HG03521 (cell line): Measurements from ENCODE around the gene CCT7.
"Not testable (repeated sequence)": the region's sequence is repeated elsewhere in the genome, so short reads cannot be mapped to it uniquely, and the experiment has no call there.

Source experiments
- ATAC-seq: cut with Tn5 transposase; IDR thresholded peaks from one replicate; pipeline ENCODE4 v1.9.1; 2021; ENCODE audit warnings: mild to moderate bottlenecking, moderate library complexity; ENCODE audit not compliant: unreplicated experiment

The CCT7 gene

GRCh38 chr2:73254343-73255006, 20.4 kb downstream of the CCT7 start:
- no peak for ATAC-seq

- ATAC-seq, result no peak
Observed at GRCh38 chr2:73255007-73255644, 21.0 kb downstream of the CCT7 start.

- no peak for ATAC-seq
Observed at GRCh38 chr2:73255907-73256617, 22.0 kb downstream of the CCT7 start.

GRCh38 chr2:73256618-73256922, 22.5 kb downstream of the CCT7 start:
- ATAC-seq, result no peak

- no peak for ATAC-seq
Observed at GRCh38 chr2:73257021-73257420, 22.9 kb downstream of the CCT7 start.

- ATAC-seq, result no peak
Observed at GRCh38 chr2:73257425-73258125, 23.5 kb downstream of the CCT7 start.

GRCh38 chr2:73258186-73258912, 24.2 kb downstream of the CCT7 start:
- no peak for ATAC-seq

GRCh38 chr2:73258913-73259215, 24.8 kb downstream of the CCT7 start:
- ATAC-seq, result no peak

- ATAC-seq, result no peak
Observed at GRCh38 chr2:73259276-73259675, 25.2 kb downstream of the CCT7 start.

GRCh38 chr2:73259704-73260337, 25.7 kb downstream of the CCT7 start:
- ATAC-seq, result no peak

- ATAC-seq, result no peak
Observed at GRCh38 chr2:73260338-73260984, 26.4 kb downstream of the CCT7 start.

- ATAC-seq, result no peak
Observed at GRCh38 chr2:73262108-73262651, 28.1 kb downstream of the CCT7 start.

GRCh38 chr2:73262691-73263429, 28.8 kb downstream of the CCT7 start:
- not testable (repeated sequence) for ATAC-seq

- no peak for ATAC-seq
Observed at GRCh38 chr2:73263540-73264331, 29.6 kb downstream of the CCT7 start.

GRCh38 chr2:73264332-73264606, 30.2 kb downstream of the CCT7 start:
- no peak for ATAC-seq

- no peak for ATAC-seq
Observed at GRCh38 chr2:73264783-73265182, 30.7 kb downstream of the CCT7 start.

GRCh38 chr2:73265298-73266060, 31.4 kb downstream of the CCT7 start:
- ATAC-seq, result no peak
